Measurements from ENCODE around the gene HOXA9.

The HOXA9 gene

DNA sequence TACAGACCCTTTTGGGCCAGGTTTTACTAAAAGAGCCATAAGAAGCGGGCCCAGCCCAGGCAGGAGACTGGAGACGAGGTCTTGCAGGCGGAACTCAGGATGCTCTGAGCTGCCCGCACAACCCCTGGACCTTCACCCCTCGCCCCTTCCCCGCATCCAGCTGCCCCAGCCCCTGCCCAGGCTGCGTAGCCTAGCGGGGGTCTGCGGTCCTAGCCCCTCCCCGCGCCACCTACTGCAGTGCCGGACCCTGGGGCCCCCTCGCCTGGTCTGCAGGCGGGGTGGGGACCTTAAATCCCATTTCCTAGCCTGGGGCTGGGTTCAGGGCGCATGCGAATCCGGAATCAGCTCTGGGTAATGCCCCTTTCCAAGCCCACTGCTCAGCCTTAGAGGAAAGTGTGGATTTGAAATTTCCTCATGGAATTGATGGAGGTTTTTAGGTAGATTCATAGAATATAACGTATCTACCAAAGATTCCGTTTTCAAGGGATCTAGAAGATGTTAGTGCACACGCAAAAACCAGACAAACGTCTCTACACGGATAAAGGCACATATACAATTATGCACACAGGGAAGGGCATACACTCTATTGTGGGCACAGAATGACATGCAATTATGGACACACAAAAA is 12.4 kb downstream of the HOXA9 start:
- H3K4me1 ChIP-seq (ENCODE audit: control insufficient read depth in 5 of 5, insufficient read depth in 5 of 5, low read length in 5 of 5) = peaks cover 10 to 82% (median 80%) of the 10 kb centered on the region in 5 donors
- H3K36me3 ChIP-seq (ENCODE audit: control insufficient read depth in 5 of 5, insufficient read depth in 5 of 5, low read length in 5 of 5) = no peaks in the 10 kb centered on the region
- H3K9me3 ChIP-seq (ENCODE audit: control insufficient read depth in 5 of 5, low read length in 5 of 5) = no peaks in the 10 kb centered on the region
- H3K27me3 ChIP-seq (ENCODE audit: control insufficient read depth in 5 of 5, insufficient read depth in 4 of 5, low read length in 5 of 5) = peaks cover 0 to 23% (median 0%) of the 10 kb centered on the region in 5 donors
- H3K4me3 ChIP-seq (ENCODE audit: low read depth in 1 of 5, low read length in 5 of 5) = peak overlapping the region; percentile 77 to 95 (median 90)
- H3K9ac ChIP-seq (ENCODE audit: low read length in 5 of 5) = peak overlapping the region in 4 of 5 donors; percentile 20 to 95 (median 78)
- H3K27ac ChIP-seq (ENCODE audit: low read depth, low read length) = peak overlapping the region; percentile 95

DNA sequence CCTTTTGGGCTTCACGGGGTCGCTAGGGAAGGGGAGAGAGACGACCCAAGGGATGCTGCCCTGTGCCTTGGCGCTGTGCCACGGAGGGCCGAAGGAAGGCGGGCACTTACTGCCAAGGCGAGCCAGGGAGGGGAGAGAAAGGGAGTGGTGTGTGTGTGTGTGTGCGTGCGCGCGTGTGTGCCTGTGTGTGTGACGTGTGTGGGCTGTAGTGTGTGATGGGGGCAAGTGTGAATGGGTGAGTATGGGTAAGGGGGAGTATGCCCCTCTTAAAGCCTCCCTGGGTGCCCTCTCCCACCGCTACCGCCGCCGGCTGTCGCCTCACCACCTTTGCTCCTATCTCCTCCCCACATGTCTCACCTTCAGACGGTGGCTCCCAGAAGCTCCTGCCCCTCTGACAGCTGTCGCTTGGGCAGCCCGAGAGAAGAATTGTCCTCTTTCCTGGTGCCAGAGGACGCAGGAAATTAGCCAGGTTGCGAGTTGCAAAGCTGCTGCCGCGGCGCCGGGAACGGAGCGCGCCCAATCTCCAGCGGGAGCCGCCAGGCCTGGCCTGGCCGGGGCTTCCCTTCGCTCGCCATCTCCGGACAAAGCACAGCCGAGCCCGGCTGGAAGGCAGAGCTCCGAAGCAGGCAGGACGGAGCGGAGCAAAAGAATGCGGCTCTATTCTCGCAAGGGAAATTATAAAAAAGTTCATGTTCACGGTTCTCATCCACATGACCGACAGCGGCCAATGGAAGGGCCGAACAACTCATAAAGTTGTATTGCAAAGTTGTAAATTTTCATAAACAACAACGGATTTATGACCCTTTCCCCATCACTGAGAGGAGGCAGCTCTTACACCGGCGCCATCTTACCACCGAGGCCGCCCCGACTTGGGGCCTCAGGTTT is 13.2 kb downstream of the HOXA9 start, which contains the start of gene HOXA3:
TSS of gene HOXA3 (minus strand) at position 653 of the 885 bp plus-strand sequence. CDS start 41,943 bp downstream, outside the sequence.
- Histone ChIP-seq H3K27ac (ENCODE audit: low read depth, low read length) (peak within 1 kb of the TSS; percentile 95), H3K9ac (ENCODE audit: low read length in 5 of 5) (peak within 1 kb of the TSS; percentile 65 to 95 (median 86)), H3K4me3 (ENCODE audit: low read depth in 1 of 5, low read length in 5 of 5) (peak within 1 kb of the TSS; percentile 77 to 95 (median 90)), H3K9me3 (ENCODE audit: control insufficient read depth in 5 of 5, low read length in 5 of 5) (no peaks in the 10 kb centered on the region), H3K27me3 (ENCODE audit: control insufficient read depth in 5 of 5, insufficient read depth in 4 of 5, low read length in 5 of 5) (peaks cover 0 to 23% (median 0%) of the 10 kb centered on the region in 5 donors), H3K36me3 (ENCODE audit: control insufficient read depth in 5 of 5, insufficient read depth in 5 of 5, low read length in 5 of 5) (no peaks in the 10 kb centered on the region), H3K4me1 (ENCODE audit: control insufficient read depth in 5 of 5, insufficient read depth in 5 of 5, low read length in 5 of 5) (peaks cover 10 to 86% (median 84%) of the 10 kb centered on the region in 5 donors)

DNA sequence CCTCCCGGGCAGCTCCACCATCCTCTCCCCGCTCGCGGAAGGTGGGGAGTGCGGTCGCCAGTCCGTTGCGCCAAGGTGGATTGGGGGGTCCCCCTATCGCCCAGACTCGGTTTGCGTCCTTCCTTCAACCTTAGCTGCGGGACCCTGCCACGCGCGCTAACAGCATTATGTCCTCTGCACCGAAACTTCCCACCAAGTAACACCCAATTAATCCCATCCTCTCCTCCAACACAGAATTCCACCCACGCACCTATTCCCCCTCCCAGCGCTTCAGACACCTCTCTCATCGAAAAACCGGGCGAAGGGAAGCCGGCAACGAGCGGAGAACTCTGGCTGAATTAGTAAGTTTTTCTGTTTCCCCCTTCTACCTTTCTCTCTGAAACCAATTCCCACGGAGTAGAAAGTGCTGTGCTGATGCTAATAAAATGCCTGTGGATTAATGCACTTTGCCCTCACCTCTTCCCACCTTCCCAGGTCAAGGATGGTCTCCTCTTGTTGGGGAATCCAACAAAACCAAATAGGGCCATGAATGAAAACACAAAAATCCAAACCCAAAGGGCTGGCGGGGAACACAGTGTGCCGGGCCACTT is 13.9 kb downstream of the HOXA9 start:
- peak overlapping the region; percentile 65 to 95 (median 86) for H3K9ac ChIP-seq (ENCODE audit: low read length in 5 of 5)
- H3K27ac ChIP-seq (ENCODE audit: low read depth, low read length) = peak overlapping the region; percentile 95
- no peaks in the 10 kb centered on the region for H3K36me3 ChIP-seq (ENCODE audit: control insufficient read depth in 5 of 5, insufficient read depth in 5 of 5, low read length in 5 of 5)
- peaks cover 13 to 90% (median 85%) of the 10 kb centered on the region in 5 donors for H3K4me1 ChIP-seq (ENCODE audit: control insufficient read depth in 5 of 5, insufficient read depth in 5 of 5, low read length in 5 of 5)
- H3K4me3 ChIP-seq (ENCODE audit: low read depth in 1 of 5, low read length in 5 of 5) = peak overlapping the region; percentile 77 to 95 (median 90)
- H3K27me3 ChIP-seq (ENCODE audit: control insufficient read depth in 5 of 5, insufficient read depth in 4 of 5, low read length in 5 of 5) = peaks cover 0 to 23% (median 0%) of the 10 kb centered on the region in 5 donors
- no peaks in the 10 kb centered on the region for H3K9me3 ChIP-seq (ENCODE audit: control insufficient read depth in 5 of 5, low read length in 5 of 5)

DNA sequence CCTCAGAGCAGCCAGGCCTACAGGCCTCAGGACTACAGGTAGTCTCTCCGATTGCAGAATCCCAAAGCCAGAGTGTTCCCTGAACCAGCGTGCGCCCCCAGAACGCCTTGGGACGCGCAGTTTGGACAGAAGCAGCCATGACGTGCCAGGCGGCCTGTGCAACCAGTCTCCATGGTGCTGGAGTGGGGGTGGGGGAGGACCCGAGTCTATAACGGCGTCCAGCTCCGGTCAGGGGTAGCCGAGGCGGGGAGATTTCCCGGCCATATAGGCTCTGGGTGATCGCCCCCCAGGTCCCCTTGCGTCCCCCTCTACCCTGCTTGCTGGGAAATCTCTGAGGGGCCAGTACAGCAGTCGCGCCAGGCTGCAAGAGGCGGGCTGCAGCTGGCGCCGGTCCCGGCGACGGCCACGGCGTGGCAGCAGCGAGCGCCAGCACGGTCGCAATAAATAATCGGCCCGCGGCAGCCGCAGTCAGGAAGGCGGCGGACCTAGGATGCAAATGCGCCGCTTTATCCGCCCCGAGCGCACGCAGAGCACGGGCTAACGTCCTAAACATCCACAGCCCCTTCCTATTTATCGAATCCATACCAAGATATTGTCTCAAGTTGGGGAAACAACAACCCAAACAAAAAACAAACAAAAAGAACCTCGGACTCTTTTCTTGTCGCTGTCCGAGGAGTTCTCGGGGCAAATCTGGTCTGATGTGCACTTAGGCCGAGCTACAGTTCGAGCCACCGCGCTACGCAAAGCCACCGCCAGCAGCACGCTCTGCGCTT is 14.6 kb downstream of the HOXA9 start:
- peaks cover 0 to 23% (median 0%) of the 10 kb centered on the region in 5 donors for H3K27me3 ChIP-seq (ENCODE audit: control insufficient read depth in 5 of 5, insufficient read depth in 4 of 5, low read length in 5 of 5)
- H3K36me3 ChIP-seq (ENCODE audit: control insufficient read depth in 5 of 5, insufficient read depth in 5 of 5, low read length in 5 of 5) = peaks cover 0 to 4% (median 0%) of the 10 kb centered on the region in 5 donors
- H3K27ac ChIP-seq (ENCODE audit: low read depth, low read length) = peak overlapping the region; percentile 95
- H3K4me1 ChIP-seq (ENCODE audit: control insufficient read depth in 5 of 5, insufficient read depth in 5 of 5, low read length in 5 of 5) = peaks cover 13 to 95% (median 85%) of the 10 kb centered on the region in 5 donors
- H3K4me3 ChIP-seq (ENCODE audit: low read depth in 1 of 5, low read length in 5 of 5) = peak overlapping the region; percentile 77 to 95 (median 90)
- H3K9me3 ChIP-seq (ENCODE audit: control insufficient read depth in 5 of 5, low read length in 5 of 5) = no peaks in the 10 kb centered on the region
- peak overlapping the region; percentile 26 to 95 (median 71) for H3K9ac ChIP-seq (ENCODE audit: low read length in 5 of 5)

DNA sequence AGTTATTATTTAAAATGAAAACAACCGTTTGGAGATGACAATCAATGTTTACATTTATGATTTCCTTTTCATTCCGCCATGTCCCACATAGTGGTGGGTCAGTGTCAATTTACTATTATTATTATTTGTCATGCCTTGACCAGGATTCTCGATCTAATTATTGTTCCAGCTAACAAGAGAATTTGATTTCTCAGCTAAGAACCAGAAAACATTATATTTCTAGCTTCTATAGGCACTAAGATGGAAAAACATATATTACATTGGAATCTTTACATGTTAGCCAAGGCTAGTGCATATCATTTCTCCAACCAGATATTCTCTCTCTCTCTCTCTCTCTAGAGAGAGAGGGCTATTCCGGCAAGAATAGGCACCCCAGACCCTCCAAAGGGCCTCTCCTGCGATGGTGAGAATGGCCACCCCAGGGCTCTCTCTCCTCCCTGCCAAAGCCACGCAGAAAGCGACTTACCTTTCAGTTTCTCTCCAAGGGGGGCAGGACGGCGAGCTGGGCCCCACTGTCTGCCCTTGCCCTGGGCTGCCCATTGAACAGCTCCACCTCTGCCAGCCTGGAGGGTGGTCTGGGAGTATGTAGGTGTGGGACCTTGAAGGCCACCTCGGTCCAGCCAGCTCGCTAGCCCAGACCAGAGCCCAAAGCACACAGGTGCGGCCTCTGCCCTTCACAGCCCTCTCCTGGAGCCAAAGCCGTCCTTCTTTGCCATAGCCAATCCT is 15.3 kb downstream of the HOXA9 start:
- peaks cover 0 to 18% (median 0%) of the 10 kb centered on the region in 5 donors for H3K27me3 ChIP-seq (ENCODE audit: control insufficient read depth in 5 of 5, insufficient read depth in 4 of 5, low read length in 5 of 5)
- peak overlapping the region; percentile 77 to 95 (median 90) for H3K4me3 ChIP-seq (ENCODE audit: low read depth in 1 of 5, low read length in 5 of 5)
- H3K27ac ChIP-seq (ENCODE audit: low read depth, low read length) = peak overlapping the region; percentile 95
- peak overlapping the region; percentile 48 to 95 (median 71) for H3K9ac ChIP-seq (ENCODE audit: low read length in 5 of 5)
- peaks cover 0 to 11% (median 7%) of the 10 kb centered on the region in 5 donors for H3K36me3 ChIP-seq (ENCODE audit: control insufficient read depth in 5 of 5, insufficient read depth in 5 of 5, low read length in 5 of 5)
- peaks cover 13 to 95% (median 83%) of the 10 kb centered on the region in 5 donors for H3K4me1 ChIP-seq (ENCODE audit: control insufficient read depth in 5 of 5, insufficient read depth in 5 of 5, low read length in 5 of 5)
- no peaks in the 10 kb centered on the region for H3K9me3 ChIP-seq (ENCODE audit: control insufficient read depth in 5 of 5, low read length in 5 of 5)

DNA sequence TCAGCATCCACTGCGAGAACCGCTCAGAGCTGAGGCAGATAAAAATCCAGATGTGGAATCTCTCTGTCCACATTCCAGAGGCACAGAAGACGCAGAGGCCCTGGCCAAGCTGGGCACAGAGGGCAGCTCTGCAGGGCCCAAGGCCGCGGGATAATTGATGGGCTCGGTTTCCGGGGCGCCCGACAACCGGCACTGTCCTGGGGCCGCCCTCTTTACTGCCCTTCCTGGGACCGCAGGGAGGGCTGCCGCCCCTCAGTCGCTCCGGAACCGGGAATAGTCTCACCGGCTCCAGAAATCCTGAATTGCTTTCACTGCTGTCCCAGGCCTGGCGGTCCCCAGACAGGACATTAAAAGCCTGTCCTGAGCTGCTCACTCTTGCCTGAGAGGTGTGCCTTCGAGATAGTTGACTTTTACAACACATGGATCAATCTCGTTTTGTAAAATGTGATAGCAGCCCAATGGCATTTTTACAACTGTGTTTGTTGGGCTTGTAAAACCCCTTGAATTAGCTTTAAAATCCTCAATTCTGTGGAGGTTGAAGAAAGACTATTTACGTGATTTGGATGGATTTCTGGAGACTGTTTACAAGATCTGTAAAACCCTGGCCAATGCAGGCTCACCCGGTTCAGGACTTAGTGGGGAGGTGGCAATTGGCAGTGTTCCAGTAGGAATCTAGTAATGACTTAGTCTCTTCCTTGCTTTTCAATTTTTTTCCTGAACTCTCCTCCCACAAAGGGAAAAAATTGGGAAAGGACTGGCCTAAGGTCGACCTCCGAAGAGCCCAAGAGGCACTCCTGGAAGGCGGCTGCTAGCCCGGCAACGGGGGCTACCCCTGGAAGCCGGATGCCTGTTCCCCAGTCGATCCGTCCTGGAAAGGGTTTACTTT is 16.3 kb downstream of the HOXA9 start:
- Histone ChIP-seq H3K27me3 (ENCODE audit: control insufficient read depth in 5 of 5, insufficient read depth in 4 of 5, low read length in 5 of 5) (peaks cover 0 to 18% (median 0%) of the 10 kb centered on the region in 5 donors), H3K9ac (ENCODE audit: low read length in 5 of 5) (peak overlapping the region; percentile 43 to 78 (median 71)), H3K27ac (ENCODE audit: low read depth, low read length) (peak overlapping the region; percentile 95), H3K4me1 (ENCODE audit: control insufficient read depth in 5 of 5, insufficient read depth in 5 of 5, low read length in 5 of 5) (peaks cover 13 to 94% (median 89%) of the 10 kb centered on the region in 5 donors), H3K36me3 (ENCODE audit: control insufficient read depth in 5 of 5, insufficient read depth in 5 of 5, low read length in 5 of 5) (peaks cover 0 to 19% (median 16%) of the 10 kb centered on the region in 5 donors), H3K4me3 (ENCODE audit: low read depth in 1 of 5, low read length in 5 of 5) (peak overlapping the region; percentile 63 to 92 (median 89)), H3K9me3 (ENCODE audit: control insufficient read depth in 5 of 5, low read length in 5 of 5) (no peaks in the 10 kb centered on the region)

DNA sequence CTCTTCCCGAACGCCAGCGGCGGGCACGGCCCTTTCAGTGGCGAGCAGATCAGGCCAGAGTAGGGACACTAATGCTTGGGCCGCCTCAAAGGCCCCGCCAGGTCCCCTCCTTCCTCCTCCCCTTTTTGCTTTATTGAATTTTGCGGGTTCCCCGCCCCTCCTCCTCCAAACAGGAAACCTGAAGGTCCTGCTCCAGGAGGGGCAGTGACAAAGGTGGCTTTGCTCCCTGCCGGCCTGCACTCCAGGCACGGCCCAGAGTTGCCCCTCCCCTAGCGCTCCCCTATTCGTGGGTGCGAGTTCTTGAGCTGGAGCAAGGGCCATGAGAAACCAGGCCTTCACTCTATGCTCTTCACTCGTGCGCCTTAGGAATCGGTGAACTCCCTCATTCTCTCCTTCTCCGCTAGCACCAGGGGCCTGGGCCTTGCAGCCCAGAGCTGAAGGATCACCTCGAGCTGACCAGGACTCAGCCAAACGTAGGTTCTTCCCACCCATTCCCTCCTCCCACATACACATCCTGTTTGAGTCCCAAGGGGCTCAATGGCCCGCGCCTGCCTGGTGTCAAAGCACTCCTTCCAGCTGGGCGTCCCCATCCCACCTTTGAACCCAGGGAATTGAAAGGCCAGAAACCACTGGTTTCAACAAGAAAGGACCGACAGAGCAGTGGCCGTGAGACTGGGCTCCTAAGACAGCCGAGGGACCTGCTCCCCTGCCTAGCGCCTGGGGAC is 17.1 kb downstream of the HOXA9 start:
- peak overlapping the region; percentile 44 to 78 (median 58) for H3K9ac ChIP-seq (ENCODE audit: low read length in 5 of 5)
- H3K36me3 ChIP-seq (ENCODE audit: control insufficient read depth in 5 of 5, insufficient read depth in 5 of 5, low read length in 5 of 5) = peaks cover 0 to 22% (median 16%) of the 10 kb centered on the region in 5 donors
- peaks cover 13 to 91% (median 88%) of the 10 kb centered on the region in 5 donors for H3K4me1 ChIP-seq (ENCODE audit: control insufficient read depth in 5 of 5, insufficient read depth in 5 of 5, low read length in 5 of 5)
- peaks cover 0 to 13% (median 0%) of the 10 kb centered on the region in 5 donors for H3K27me3 ChIP-seq (ENCODE audit: control insufficient read depth in 5 of 5, insufficient read depth in 4 of 5, low read length in 5 of 5)
- H3K9me3 ChIP-seq (ENCODE audit: control insufficient read depth in 5 of 5, low read length in 5 of 5) = no peaks in the 10 kb centered on the region
- peak overlapping the region; percentile 63 to 92 (median 89) for H3K4me3 ChIP-seq (ENCODE audit: low read depth in 1 of 5, low read length in 5 of 5)
- H3K27ac ChIP-seq (ENCODE audit: low read depth, low read length) = peak overlapping the region; percentile 95
